Ovary (tissue), 3 donors: Measurements from ENCODE around the gene SPATA1.

Experiments used
- CTCF ChIP-seq, 3 donors: fragments of 450-650 bp in 2 of 3; fragments of 200-600 bp in 1 of 3; IDR thresholded peaks; one replicate each; pipeline versions ENCODE4 v1.5.1 to v1.8.0; 2016 to 2022; ENCODE audit warnings: antibody characterized with exemption in 3 of 3, mild to moderate bottlenecking in 1 of 3
- EP300 ChIP-seq: sonication (generic); formaldehyde crosslinking; IDR thresholded peaks from one replicate; pipeline ENCODE4 v1.6.1; 2017; ENCODE audit warnings: antibody characterized with exemption
- POLR2A ChIP-seq: fragments of 450-650 bp; IDR thresholded peaks from one replicate; pipeline ENCODE4 v1.6.1; 2017; ENCODE audit warnings: antibody characterized with exemption, mild to moderate bottlenecking, moderate library complexity
- donor health status: DM: no; HTN: no; CAD: no.

- TF ChIP-seq CTCF (IDR thresholded peaks at IDR 0.05) = no peak
- no peak for TF ChIP-seq EP300
- TF ChIP-seq POLR2A = no peak
These were observed 90.8 kb downstream of the SPATA1 start for GRCh38 chr1:84597011-84597410.
